Stimulated activated CD4-positive, alpha-beta T cell treated with anti-CD3 and anti-CD28 coated beads, TNF-alpha, amount 100 ng/mL, for 24 hours (primary cell): ENCODE data around the gene MACF1.
"Not testable (repeated sequence)": the region's sequence is repeated elsewhere in the genome, so short reads cannot be mapped to it uniquely, and the experiment has no call there.

Experiments used
- DNase-seq, 3 experiments: peaks; one replicate each; pipeline ENCODE4 v3.0.0-alpha.2; 2020; ENCODE audit warnings: low read depth in 3 of 3

The MACF1 gene

DNA sequence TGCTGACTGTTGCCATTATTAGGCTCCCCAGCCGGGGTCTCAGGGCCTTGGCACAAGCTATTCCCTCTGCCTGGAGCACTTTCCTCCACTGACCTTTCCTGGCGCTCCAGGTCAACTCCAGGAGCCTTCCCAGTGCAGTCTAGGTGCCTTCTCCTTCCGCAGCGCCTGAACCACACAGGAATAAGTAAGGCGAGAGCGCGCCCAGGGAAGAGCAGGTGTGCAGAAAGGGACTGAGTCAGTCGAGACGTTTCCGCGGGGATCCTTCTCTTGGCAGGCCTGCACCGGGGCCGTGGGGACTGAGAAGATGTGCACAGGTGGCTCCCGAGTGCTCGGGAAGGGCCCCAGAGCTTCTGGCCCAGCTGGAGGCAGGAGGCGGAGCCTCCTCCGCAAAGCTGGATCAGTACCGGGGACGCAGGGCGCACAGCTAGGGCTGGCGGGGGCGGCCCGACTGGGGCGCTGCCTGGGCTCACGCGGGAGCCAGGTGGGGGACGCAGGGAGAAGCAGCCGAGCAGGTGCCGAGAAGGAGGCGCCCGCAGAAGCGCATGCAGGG, 286.2 kb downstream of the MACF1 start:
- no peak for DNase-seq

DNA sequence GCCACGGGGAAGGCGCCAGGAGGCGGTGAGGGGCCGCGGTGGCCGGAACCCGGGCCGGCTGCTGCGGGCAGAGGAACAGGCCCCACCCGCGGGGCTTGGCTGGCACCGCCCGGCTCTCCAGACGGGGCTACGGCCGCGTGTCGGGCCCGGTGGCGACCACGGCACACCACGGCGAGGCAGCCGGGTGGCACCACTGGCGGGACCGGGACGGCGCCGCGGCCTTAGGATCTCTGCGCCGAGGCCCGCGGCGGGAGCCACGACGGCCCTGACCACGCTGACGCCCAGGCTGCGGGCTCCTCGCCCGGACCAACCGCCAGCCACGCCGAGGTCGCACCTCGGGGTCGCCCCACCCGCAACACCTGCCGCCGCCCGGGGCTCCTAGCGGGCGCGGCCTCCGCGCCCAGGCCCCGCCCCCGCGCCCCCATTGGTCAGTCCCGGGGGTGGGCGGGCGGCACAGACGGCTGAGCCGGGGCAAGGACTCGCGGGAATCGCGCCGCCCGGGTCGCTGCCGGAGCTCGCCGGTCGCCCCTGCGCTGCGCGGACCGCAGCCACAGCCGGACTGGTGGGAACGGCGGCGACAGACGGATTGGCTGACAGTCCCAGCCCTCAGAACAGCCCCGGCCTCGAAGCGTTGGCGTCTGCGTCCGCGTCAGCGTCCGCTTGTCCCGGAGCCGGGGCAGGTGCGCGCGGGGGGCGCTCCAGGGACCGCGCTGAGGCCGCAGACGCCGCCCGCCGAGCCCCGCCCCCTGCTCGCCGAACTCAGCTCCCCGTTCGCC, 286.8 kb downstream of the MACF1 start, which contains the start of gene BMP8A:
BMP8A (plus strand) TSS at position 491 of the 776 bp plus-strand sequence. CDS start 356 bp downstream, outside the sequence.
- peak; percentile 37 to 61 (median 50) for DNase-seq

DNA sequence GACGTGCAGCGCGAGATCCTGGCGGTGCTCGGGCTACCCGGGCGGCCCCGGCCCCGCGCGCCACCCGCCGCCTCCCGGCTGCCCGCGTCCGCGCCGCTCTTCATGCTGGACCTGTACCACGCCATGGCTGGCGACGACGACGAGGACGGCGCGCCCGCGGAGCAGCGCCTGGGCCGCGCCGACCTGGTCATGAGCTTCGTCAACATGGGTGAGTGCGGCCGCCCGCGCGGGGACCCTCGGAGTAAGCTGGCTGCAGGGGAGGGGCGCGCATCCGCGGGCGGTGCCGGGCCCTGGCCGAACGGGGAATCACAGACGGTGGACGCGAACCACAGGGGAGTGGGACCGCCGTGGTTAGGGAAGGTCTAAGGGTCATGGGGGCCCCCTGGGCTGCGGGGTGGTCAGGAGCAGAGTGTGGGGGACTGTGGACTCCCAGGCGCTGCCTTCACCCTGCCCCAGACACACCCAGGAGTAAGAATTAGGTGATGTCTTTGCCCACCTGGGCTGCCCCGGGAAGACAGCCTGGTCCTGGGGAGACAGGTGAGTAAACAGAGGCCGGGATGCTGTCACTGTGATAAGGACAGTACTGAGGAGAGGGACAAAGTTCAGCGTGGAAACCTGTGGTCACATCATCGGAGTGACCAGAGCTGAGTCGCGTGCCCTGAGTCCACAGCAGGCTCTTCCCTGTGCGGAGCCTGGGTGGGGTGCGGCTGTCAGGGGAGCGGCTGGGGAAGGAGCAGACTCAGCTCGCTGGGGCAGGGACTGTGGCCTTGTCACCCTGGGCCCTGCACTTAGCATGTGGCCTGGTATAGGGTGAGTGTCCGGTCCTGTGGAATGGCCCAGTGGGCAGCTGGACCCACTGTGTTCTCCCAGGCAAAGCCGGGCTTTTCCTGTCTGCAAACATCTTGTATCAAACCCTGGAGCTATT, 287.9 kb downstream of the MACF1 start:
- DNase-seq, result not testable (repeated sequence)

- not testable (repeated sequence) for DNase-seq
These were observed 288.7 kb downstream of the MACF1 start for GRCh38 chr1:39493043-39493810.

DNA sequence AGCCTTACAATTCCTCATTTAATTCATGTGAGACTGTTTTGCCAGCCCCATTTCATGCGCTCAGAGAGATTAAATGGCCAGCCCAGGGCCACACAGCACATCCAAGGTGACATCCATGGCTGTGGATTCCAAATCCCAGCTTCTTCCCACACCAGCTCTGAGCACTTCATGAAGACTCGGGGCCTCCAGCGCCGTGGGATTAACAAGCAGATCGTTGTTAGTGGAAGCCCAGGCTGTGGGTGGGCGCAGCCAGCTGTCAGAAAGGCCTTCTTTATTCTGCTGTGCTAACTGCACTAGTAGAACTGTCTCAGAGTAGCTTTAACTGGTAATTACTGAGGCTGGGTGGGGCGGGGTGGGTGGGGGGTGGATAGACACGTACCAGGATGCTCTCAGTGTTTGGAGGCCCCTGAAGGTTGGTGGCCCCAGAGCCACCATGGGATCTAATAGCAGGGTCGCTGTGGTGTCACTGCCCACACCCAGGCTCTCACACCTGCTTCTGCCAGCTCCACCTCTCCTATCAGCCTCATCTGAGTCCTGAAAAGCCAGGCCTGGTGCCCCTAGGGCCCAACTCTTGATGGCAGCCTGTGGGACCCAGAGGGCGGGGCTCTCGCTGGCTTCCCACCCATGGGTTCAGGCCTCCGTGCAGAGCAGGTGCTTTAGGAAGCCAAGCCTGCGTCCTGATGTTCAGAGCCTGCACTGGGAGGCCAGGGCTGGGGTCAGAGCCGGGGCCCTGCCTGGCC, 290.3 kb downstream of the MACF1 start:
- DNase-seq, result no peak

- DNase-seq, result not testable (repeated sequence)
These were observed 292.0 kb downstream of the MACF1 start for GRCh38 chr1:39496520-39496919.

GRCh38 chr1:39497585-39497984, 293.1 kb downstream of the MACF1 start:
- DNase-seq, result no peak

DNA sequence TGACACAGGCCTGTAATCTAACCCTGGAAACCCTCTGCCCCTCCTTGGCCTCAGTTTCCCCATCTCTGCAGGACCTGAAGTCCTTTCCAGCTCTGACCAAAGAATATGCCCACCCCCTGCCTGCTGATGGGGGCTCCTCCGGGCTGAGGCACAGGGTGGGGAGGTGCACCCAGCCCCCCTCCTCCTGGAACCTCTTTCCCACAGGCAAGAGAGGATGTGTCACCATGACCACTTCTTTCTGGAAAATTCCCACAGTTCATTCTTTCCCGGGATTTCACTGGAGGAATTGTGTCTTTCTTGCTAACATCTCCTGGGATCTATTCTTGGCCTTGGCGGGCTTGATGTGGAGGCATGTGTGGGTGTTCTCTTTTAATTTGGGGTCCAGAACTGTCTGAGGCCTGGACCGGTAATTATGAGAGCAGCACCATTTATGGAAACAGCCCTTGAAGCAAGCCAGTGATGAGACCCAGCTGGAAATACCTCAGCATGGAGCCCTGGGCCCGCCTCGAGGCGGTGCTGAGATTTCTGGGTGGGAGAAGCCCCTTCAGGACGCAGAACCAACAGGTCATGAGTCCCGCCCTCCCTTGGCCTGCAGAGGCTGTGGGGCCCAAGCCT, 293.7 kb downstream of the MACF1 start:
- not testable (repeated sequence) for DNase-seq

DNA sequence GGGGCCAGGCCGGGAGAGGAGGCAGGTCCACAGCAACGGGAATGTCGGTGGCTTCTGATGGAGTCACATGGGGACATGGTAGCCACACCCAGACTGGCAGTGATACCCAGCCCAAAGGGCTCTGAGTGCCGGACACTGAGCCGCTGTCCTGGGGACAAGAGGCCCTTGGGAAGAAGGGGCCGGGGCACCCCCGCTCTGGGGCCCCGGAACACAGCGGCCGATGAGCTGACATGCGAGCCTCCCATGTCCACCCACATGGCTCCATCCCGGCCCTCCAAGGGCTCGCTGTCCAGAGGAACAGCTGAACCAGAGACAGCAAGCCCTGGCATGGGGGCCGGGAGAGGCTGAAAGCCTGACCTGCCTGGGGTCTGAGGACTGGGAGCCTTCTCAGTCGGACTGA, 294.3 kb downstream of the MACF1 start:
- not testable (repeated sequence) for DNase-seq

DNA sequence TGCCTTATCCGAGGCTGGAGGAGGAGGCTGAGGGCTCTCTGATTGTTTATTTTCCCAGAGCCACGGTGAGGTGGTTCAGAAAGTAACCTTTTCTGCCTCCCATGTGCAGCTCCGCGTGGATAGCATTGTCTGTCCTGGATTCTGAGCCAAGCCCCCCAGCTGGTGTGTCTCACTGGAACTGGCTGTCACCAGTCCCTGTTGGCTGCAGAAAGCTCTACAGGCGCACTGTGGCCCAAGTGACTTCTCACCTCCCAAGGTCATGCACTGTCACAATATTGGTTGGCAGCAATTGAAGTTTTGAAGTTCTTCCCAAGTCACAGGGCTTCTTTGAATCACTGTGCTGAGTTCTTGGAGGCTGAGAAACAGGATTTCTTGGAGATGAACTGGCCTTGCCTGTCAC, 295.2 kb downstream of the MACF1 start:
- no peak for DNase-seq

GRCh38 chr1:39500862-39501389, 296.4 kb downstream of the MACF1 start:
- DNase-seq, result no peak

DNA sequence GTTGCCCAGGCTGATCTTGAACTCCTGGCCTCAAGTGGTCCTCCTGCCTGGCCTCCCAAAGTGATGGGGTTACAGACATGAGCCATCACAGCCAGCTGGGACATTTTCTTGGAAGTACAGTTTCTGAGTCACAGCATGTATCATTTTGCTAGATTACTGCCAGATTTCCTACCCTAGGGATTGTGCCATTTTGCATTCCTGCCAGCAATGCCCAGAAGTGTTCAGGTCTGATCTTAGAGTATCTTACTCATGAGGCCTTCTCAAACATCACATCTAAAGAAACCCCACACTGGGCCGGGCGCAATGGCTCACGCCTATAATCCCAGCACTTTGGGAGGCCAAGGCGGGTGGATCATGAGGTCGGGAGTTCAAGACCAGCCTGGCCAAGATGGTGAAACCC, 297.2 kb downstream of the MACF1 start:
- DNase-seq, result no peak

- DNase-seq, result not testable (repeated sequence)
These were observed 299.9 kb downstream of the MACF1 start for GRCh38 chr1:39504436-39504835.

GRCh38 chr1:39505289-39505688, 300.8 kb downstream of the MACF1 start:
- no peak for DNase-seq

DNA sequence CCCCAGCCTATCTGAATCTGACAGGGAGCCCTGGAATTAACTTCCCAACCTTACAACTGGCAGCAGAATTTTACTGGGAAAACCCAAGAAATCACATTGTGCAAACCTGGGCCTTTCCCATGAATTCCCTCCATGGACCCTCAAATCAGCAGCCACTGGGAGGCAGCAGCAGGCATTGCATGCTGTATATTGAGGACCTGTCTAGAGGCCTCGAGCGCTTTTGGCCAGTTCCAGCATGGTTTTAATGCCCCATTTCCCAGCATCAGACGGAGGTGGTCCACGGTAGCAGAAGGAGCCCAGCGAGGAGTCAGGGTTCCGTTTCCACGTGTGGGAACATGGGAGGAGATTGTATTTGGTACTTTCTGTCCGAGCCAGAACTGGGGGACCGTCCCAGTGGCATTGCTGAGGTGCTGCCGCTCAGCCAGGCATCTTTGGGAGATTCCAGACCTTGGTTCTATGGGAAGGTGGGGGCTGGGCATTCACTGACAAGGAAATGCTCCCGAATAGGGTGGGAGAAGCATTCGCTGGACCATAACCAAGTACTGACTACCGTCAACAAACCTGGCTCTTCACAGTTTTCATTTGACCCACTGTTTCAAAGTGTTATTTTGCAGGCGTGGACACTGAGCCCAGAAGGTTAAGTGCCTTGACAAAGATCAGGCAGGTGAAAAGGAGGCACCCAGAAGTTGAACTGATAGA, 302.9 kb downstream of the MACF1 start:
- DNase-seq, result no peak

- DNase-seq, result no peak
These were observed 303.8 kb downstream of the MACF1 start for GRCh38 chr1:39508266-39508665.

DNA sequence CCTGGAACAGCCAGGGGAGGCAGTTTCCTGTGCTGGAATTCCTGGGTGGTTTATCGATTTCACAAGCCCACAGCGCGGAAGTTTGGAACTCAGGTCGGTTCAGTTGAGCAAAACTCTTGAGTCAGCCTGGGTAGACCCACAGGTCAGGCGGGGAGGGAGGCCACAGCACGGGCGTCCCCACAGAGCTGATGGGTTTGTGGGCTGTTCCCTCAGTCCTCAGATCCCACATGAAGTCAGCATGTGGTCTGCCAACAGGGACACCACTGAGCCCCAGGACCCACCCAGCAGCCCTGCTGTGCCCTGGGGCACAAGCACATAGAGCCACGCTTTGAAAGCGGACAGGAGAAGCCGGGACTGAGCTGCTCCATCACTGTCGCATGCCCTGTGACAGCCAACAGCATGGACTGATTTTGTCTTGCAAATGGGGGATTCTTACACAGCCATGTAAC, 304.4 kb downstream of the MACF1 start:
- DNase-seq, result no peak

GRCh38 chr1:39509360-39510009, 305.0 kb downstream of the MACF1 start:
- no peak for DNase-seq
